Duodenal mucosa (tissue), 2 donors: ENCODE results near the gene GATB.

Experiments
- H3K27ac ChIP-seq: one replicate; pipeline ENCODE4 v1.7.0; 2013; ENCODE audit warnings: low read depth, low read length
- H3K27me3 ChIP-seq, 2 donors: one replicate each; pipeline ENCODE4 v1.7.0; 2013; ENCODE audit warnings: low read length in 2 of 2, control low read depth in 1 of 2; ENCODE audit not compliant: insufficient read depth in 2 of 2, control insufficient read depth in 1 of 2
- H3K36me3 ChIP-seq, 2 donors: one replicate each; pipeline ENCODE4 v1.7.0; 2013; ENCODE audit warnings: low read length in 2 of 2, control low read depth in 1 of 2; ENCODE audit not compliant: insufficient read depth in 2 of 2, control insufficient read depth in 1 of 2
- H3K4me1 ChIP-seq, 2 donors: one replicate each; pipeline ENCODE4 v1.7.0; 2013; ENCODE audit warnings: low read length in 2 of 2, control low read depth in 1 of 2; ENCODE audit not compliant: insufficient read depth in 2 of 2, control insufficient read depth in 1 of 2
- H3K4me3 ChIP-seq, 2 donors: one replicate each; pipeline ENCODE4 v1.7.0; 2013; ENCODE audit warnings: low read length in 2 of 2, low read depth in 1 of 2
- H3K9ac ChIP-seq, 2 donors: one replicate each; pipeline ENCODE4 v1.7.0; 2013; ENCODE audit warnings: low read length in 2 of 2, low read depth in 1 of 2
- H3K9me3 ChIP-seq, 2 donors: one replicate each; pipeline ENCODE4 v1.7.0; 2013; ENCODE audit warnings: low read length in 2 of 2, control low read depth in 1 of 2; ENCODE audit not compliant: control insufficient read depth in 1 of 2

GATB gene

DNA sequence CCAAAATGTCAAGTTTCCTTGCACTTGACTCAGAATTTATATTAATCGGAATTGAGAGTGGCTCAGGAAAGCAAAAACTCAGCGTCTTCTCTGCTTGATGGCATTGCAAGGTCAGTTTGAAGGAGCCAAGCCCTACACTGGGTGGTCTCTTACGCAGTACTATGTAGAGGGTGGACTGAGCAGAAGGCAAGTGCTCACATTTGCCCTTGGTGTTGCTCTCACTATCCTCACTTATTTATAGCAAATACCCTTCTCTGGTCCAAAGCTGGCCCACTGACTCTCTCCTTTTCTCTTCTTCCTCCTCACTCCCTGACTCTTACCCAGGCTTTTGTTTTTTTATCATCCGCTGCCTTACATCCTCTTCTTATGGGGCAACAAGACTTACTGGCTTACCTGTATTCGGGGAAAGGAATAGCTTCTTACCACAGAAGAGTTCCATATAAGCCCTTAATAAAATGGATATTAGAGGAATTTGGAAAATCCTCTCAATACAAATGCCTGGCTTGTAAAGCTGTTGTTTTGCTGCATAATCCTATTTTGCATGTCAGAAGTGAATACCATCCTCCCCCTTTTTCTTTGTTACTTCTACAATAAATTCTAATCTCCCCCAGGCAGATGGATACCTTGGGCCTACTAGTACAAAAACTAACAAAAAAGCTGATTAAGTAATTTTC lies 24.8 kb upstream of the GATB start:
- no peaks in the 10 kb centered on the region for H3K36me3 ChIP-seq
- no peaks in the 10 kb centered on the region for H3K9me3 ChIP-seq
- H3K9ac ChIP-seq = no peak overlapping the region
- peaks cover 0 to 4% of the 10 kb centered on the region in 2 donors for H3K4me1 ChIP-seq
- no peaks in the 10 kb centered on the region for H3K27me3 ChIP-seq
- H3K27ac ChIP-seq = no peak overlapping the region
- no peak overlapping the region for H3K4me3 ChIP-seq

DNA sequence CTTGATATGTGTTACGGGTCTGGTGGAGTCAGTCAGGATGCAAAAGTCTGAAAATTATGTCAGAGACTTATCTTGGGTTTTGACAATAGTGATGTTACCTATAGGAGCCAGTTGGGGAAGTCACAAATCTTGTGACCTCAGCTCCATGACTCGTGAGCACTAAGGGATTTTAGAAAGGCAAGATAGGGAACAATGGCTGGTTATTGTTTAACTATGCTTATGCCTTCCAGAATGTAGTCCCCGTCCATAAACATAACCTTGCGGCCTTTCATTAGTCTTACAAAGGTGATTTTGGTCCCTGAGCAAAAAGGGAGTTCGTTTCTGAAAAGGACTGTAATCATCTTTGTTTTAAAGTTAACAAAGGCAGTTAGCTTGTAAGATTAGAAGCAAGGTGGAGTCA lies 23.9 kb upstream of the GATB start:
- H3K9ac ChIP-seq = no peak overlapping the region
- no peaks in the 10 kb centered on the region for H3K9me3 ChIP-seq
- no peaks in the 10 kb centered on the region for H3K27me3 ChIP-seq
- peaks cover 0 to 4% of the 10 kb centered on the region in 2 donors for H3K4me1 ChIP-seq
- no peak overlapping the region for H3K27ac ChIP-seq
- H3K36me3 ChIP-seq = no peaks in the 10 kb centered on the region
- no peak overlapping the region for H3K4me3 ChIP-seq

DNA sequence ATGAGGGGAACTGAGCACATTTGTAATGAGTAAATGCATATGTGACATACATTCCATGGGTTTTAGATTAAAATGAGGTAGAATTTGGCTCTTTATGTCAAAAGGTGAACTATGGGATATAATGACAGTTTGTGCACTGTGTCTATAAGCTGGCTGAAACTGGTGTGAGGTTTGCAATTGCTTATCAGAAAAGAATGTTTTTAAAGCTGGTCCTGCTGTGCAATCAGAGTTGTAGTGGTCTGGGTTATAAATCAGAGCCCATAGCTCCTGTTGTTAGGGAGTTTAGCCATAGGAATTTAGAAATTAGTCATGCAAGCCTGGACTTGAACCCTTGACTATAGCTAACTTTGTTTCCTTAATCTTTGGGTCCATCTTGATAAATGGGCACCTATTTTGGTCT lies 23.1 kb upstream of the GATB start:
- no peaks in the 10 kb centered on the region for H3K9me3 ChIP-seq
- no peak overlapping the region for H3K9ac ChIP-seq
- H3K4me3 ChIP-seq = no peak overlapping the region
- H3K27ac ChIP-seq = no peak overlapping the region
- peaks cover 0 to 4% of the 10 kb centered on the region in 2 donors for H3K4me1 ChIP-seq
- no peaks in the 10 kb centered on the region for H3K27me3 ChIP-seq
- no peaks in the 10 kb centered on the region for H3K36me3 ChIP-seq

DNA sequence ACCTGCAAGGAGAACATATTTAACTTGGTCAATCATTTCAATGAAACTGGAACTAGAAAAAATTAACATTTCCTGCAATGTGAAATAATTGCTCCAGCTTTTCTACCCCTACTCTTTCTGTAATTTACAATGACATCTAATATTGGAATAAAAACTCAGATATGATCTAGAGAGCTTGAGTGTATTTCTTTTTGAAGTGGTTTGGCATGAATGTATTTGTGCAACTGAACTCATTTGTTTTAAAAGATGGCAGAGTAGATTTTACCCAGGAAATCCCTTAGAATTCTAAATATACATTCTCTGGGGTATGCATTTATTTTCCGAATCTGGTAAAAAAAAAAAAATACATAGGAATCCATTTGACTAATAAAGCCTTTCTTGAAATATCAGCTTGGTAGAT lies 21.5 kb upstream of the GATB start:
- no peaks in the 10 kb centered on the region for H3K36me3 ChIP-seq
- H3K9ac ChIP-seq = no peak overlapping the region
- no peaks in the 10 kb centered on the region for H3K9me3 ChIP-seq
- no peak overlapping the region for H3K4me3 ChIP-seq
- H3K27me3 ChIP-seq = no peaks in the 10 kb centered on the region
- peaks cover 0 to 4% of the 10 kb centered on the region in 2 donors for H3K4me1 ChIP-seq
- H3K27ac ChIP-seq = no peak overlapping the region

DNA sequence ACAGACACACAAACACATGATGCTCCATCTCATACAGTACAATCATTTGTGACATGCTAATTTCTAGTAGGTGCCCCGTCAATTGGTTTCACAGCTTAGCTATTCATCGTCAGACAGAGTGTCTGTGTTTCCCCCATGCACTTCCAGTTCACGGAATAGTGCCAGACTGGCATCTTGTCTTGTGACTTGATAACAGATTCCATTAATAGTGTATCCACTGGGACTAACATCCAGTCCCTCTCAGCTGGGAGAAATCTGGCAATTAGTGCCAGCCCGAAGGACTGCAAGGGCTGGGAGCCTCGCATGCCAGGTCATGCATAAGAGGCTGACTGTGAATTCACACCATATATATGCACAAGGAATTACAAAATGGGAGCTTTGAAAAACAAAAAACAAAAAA lies 20.2 kb upstream of the GATB start:
- Histone ChIP-seq H3K27me3 (no peaks in the 10 kb centered on the region), H3K9me3 (no peaks in the 10 kb centered on the region), H3K36me3 (no peaks in the 10 kb centered on the region), H3K4me3 (no peak overlapping the region), H3K27ac (no peak overlapping the region), H3K9ac (no peak overlapping the region), H3K4me1 (peaks cover 0 to 4% of the 10 kb centered on the region in 2 donors)

DNA sequence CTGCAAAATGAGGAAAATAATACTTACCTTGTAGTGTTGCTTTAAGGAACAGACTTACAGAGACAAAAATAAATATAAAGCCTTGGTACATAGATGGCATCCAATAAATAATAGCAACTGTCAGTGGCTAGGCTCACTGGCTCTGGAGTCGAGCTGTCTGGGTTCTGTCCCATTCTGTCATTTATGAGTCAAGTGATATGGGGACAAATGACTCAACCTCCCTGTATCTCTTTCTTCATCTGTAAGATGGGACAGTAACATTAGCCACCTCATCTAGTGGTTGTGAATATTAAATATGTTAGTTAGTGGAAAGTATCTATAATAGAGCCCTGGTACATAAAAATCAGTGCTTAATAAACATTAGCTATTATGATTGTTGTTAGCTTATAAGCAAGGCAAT lies 16.7 kb upstream of the GATB start:
- Histone ChIP-seq H3K27ac (no peak overlapping the region), H3K4me3 (no peak overlapping the region), H3K4me1 (no peaks in the 10 kb centered on the region), H3K9me3 (peaks cover 0 to 12% of the 10 kb centered on the region in 2 donors), H3K27me3 (peaks cover 0 to 4% of the 10 kb centered on the region in 2 donors), H3K9ac (no peak overlapping the region), H3K36me3 (no peaks in the 10 kb centered on the region)

DNA sequence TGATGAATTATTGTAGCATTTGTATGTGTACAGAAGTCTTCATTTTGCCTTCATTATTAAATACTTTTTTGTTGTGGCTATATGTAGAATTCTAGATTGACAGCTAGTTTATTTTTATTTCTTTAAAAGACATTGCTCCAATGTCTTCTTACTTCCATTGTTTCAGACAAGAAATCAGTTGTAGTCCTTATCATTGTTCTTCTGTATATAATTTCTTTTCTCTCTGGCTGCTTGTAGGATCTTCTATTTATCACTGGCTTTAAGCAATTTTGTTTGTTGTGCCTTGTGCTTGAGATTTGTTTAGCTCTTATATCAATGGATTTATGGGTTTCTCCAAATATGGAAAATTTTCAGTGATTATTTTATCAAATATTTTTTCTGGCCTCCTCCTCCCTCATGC lies 13.5 kb upstream of the GATB start:
- Histone ChIP-seq H3K27ac (no peak overlapping the region), H3K4me1 (no peaks in the 10 kb centered on the region)

DNA sequence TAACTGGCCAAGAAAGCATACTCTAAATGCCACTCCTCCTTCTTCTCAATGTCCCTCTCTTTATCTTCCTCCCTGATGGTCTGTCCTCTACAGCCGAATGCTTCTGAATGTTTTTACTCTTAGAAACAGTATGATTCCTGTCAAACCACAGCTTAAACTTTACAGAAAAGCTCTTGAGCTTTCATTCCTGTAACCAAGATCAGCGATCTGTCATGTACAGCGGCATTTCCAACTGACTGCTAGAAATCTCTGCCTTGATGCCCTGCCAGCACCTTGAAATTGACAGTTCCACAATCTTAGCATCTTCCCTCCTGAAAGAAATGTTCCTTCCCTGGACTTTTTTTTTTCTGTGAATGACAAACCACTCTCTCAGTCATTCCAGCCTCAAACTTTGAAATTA lies 11.5 kb upstream of the GATB start:
- no peak overlapping the region for H3K27ac ChIP-seq
- H3K9me3 ChIP-seq = peaks cover 0 to 12% of the 10 kb centered on the region in 2 donors
- peaks cover 4 to 5% of the 10 kb centered on the region in 2 donors for H3K27me3 ChIP-seq
- H3K4me1 ChIP-seq = no peaks in the 10 kb centered on the region
- H3K36me3 ChIP-seq = no peaks in the 10 kb centered on the region
- no peak overlapping the region for H3K4me3 ChIP-seq
- no peak overlapping the region for H3K9ac ChIP-seq

More for the DNA sequence above, 13.5 kb upstream of the GATB start:
- Histone ChIP-seq H3K9me3 (peaks cover 0 to 12% of the 10 kb centered on the region in 2 donors), H3K36me3 (no peaks in the 10 kb centered on the region), H3K9ac (no peak overlapping the region), H3K4me3 (no peak overlapping the region), H3K27me3 (peaks cover 4 to 5% of the 10 kb centered on the region in 2 donors)

DNA sequence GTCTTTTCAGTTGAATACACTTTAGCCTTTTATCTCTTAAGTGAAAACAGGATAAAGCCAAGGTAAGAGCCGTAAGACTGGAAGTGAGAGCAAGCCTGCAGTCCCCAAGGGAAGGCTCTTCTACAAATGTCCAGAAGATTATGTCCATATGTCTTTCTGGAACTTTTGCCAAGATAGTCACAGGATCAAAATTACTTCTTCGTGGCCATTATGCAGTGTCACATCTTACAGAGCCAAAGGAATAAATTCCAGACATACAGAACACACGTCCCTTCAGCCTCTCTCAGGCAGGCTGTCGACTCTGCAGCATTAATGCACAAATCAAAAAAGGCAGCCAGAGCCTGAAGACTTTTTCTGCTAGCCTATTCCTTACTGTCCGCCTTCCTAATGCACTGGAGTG lies 10.9 kb upstream of the GATB start:
- Histone ChIP-seq H3K27ac (no peak overlapping the region), H3K9me3 (peaks cover 0 to 12% of the 10 kb centered on the region in 2 donors), H3K36me3 (no peaks in the 10 kb centered on the region), H3K27me3 (peaks cover 4 to 5% of the 10 kb centered on the region in 2 donors), H3K4me3 (no peak overlapping the region), H3K4me1 (no peaks in the 10 kb centered on the region), H3K9ac (no peak overlapping the region)

DNA sequence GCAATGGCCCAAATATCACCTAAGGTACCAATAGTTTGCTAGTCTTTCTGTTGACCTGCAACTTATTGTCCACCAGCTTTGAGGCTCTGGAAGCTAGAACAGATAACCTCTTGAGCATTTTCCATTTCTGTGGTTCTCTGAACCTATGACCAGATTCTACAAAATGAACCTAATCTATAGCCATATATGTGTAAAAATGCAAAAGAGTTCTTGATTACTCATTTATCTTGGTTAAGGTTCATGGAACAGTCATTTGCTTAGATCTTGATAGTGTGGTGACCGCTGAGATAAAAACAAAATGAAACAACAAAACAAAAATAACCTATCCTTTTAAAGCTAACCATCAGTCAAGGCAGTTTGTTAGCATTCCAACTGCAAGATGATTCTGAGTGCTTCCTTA lies 9.3 kb upstream of the GATB start:
- Histone ChIP-seq H3K4me3 (no peak overlapping the region), H3K27ac (no peak overlapping the region), H3K27me3 (peaks cover 4 to 5% of the 10 kb centered on the region in 2 donors), H3K4me1 (no peaks in the 10 kb centered on the region), H3K9ac (no peak overlapping the region), H3K9me3 (peaks cover 0 to 12% of the 10 kb centered on the region in 2 donors), H3K36me3 (no peaks in the 10 kb centered on the region)
